Right lobe of liver (tissue), 4 donors: Measurements from ENCODE around the gene OXER1.

Experiments
- CTCF ChIP-seq, 4 donors: fragments of 200-600 bp in 3 of 4; fragments of 450-650 bp in 1 of 4; IDR thresholded peaks; one replicate each; pipeline versions ENCODE4 v1.5.1 to v1.8.0; 2016 to 2022; ENCODE audit warnings: antibody characterized with exemption in 4 of 4, mild to moderate bottlenecking in 2 of 4
- POLR2A ChIP-seq: fragments of 450-650 bp; IDR thresholded peaks from one replicate; pipeline ENCODE4 v1.6.1; 2017; ENCODE audit warnings: antibody characterized with exemption, mild to moderate bottlenecking
- donor health status: DM: no; HTN: no; CAD: no.
- donor health status: DM: no; HTN: no; CAD: no.
- donor health status: DM: no; HTN: yes; CAD: no.

DNA sequence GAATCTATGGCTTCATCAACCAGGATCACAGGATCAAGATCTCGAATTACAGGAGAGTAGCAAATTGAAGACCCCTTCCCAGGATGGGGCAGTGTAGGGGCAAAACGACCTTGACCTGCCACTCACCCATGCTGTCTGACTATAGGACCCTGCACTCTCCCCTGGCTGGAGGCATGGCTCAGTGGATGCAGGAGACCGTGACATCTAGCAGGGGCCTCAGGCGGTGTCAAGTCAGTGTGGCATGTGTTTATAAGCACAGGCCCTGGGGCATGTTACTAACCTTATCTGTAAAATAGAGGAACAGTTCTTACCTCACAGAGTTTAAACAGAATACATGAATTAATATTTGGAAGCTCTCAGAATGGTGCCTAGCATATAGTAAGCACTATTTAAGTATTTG is 24.9 kb upstream of the OXER1 start:
- TF ChIP-seq CTCF (IDR thresholded peaks at IDR 0.05) = no peak
- TF ChIP-seq POLR2A = no peak
